Glutamatergic neuron (in vitro differentiated cells): Measurements from ENCODE around the gene MORN5. TPM values are rescaled to one million over a fixed set of nuclear protein-coding genes. Genes with fewer than 3 reads are reported as not detected.
A peak's percentile ranks its signal among the peaks of the same experiment; 100 is the strongest.

Experiments
- DNase-seq: peaks from one replicate; pipeline ENCODE4 v3.0.0; 2022
- H3K27ac Mint-ChIP-seq: one replicate; pipeline ENCODE4 v1.8.0; 2020; ENCODE audit warnings: mild to moderate bottlenecking, mixed read lengths, inconsistent platforms; ENCODE audit not compliant: unreplicated experiment
- H3K27me3 Mint-ChIP-seq: one replicate; pipeline ENCODE4 v1.8.0; 2020; ENCODE audit warnings: mild to moderate bottlenecking, moderate library complexity, mixed read lengths, inconsistent platforms; ENCODE audit not compliant: unreplicated experiment
- H3K36me3 Mint-ChIP-seq: one replicate; pipeline ENCODE4 v1.8.0; 2020; ENCODE audit warnings: mild to moderate bottlenecking, mixed read lengths, inconsistent platforms; ENCODE audit not compliant: unreplicated experiment
- H3K4me1 Mint-ChIP-seq: one replicate; pipeline ENCODE4 v1.8.0; 2020; ENCODE audit warnings: mild to moderate bottlenecking, low read depth, mixed read lengths, inconsistent platforms; ENCODE audit not compliant: unreplicated experiment
- H3K4me3 Mint-ChIP-seq: one replicate; pipeline ENCODE4 v1.8.0; 2020; ENCODE audit warnings: mild to moderate bottlenecking, mixed read lengths, inconsistent platforms; ENCODE audit not compliant: unreplicated experiment
- H3K9me3 Mint-ChIP-seq: one replicate; pipeline ENCODE4 v1.8.0; 2020; ENCODE audit warnings: mild to moderate bottlenecking, moderate library complexity, mixed read lengths, inconsistent platforms; ENCODE audit not compliant: unreplicated experiment
- total RNA-seq: library from RNA; stranded (reverse); fragmentation: NEBNext Ultra II Directional; extraction: Animal tissue kit (Norgen Biotek cat#: 25700); gene quantifications from one replicate; pipeline ENCODE4 v1.2.1, GENCODE V29; 2021; ENCODE audit not compliant: unreplicated experiment
- TF ChIP-seq, protein P1 (sequence below): fragments of 200-600 bp; sonication (generic); IDR thresholded peaks from one replicate; pipeline ENCODE4 v1.5.0; 2021; ENCODE audit not compliant: partially characterized antibody, unreplicated experiment

MORN5 gene
- total RNA-seq, 1 donor from 2014 or later: not detected

DNA sequence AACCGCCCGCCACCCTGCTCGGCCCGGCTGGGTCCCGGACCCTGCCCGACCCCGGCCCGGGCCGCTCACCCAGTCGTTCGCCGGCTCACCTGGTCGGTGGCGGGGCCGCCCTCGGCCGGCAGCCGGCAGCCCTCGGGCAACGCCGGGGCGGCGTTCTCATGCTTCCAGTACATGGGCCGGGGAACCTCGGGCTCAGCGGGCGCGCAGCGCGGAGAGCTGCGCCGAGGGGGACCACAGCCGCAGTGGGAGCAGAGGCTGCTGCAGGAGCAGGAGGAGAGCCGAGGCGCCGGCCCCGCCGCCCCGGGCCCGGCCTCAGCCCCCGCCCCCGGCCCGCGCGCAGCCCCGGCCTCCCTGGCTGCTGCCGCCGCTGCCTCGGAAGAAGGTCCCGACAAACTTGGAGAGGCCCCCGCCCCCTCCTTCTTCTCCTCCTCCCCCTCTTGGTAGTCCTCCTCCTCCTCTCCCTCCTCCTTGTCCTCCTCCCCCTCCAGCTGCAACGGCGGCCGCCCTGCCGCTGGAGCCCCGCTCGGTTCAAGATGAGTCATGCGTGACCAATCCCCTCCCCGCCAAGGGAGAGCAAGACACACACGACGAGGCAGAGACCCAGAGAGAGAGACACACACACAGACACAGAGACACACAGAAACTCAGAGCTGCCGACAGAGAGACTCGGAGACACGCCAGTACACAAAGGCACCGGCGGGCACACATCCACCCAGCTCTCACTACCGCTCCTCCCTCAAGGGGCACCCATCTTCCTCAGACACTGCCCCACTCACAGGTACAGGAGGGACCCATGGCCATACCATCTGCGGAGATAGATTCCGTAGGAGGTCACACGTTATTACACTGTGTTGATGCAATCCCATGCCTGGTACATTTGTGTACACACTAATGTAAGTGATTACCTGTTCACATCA lies 69.1 kb downstream of the MORN5 start, which contains the start of gene LHX6:
Gene LHX6 (minus strand): TSS at position 390 of the 917 bp plus-strand sequence. CDS start 217 bp downstream, at position 173.
- Mint-ChIP-seq H3K4me1 (peaks cover 10% of the 10 kb centered on the region), H3K4me3 (peak within 1 kb of the TSS; percentile 57), H3K27me3 (peaks cover 25% of the 10 kb centered on the region), H3K27ac (no peak within 1 kb of the TSS), H3K9me3 (peaks cover 7% of the 10 kb centered on the region), H3K36me3 (peaks cover 10% of the 10 kb centered on the region)
- DNase-seq: peak; percentile 44
- TF ChIP-seq, protein P1, sequence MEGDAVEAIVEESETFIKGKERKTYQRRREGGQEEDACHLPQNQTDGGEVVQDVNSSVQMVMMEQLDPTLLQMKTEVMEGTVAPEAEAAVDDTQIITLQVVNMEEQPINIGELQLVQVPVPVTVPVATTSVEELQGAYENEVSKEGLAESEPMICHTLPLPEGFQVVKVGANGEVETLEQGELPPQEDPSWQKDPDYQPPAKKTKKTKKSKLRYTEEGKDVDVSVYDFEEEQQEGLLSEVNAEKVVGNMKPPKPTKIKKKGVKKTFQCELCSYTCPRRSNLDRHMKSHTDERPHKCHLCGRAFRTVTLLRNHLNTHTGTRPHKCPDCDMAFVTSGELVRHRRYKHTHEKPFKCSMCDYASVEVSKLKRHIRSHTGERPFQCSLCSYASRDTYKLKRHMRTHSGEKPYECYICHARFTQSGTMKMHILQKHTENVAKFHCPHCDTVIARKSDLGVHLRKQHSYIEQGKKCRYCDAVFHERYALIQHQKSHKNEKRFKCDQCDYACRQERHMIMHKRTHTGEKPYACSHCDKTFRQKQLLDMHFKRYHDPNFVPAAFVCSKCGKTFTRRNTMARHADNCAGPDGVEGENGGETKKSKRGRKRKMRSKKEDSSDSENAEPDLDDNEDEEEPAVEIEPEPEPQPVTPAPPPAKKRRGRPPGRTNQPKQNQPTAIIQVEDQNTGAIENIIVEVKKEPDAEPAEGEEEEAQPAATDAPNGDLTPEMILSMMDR: no peak

DNA sequence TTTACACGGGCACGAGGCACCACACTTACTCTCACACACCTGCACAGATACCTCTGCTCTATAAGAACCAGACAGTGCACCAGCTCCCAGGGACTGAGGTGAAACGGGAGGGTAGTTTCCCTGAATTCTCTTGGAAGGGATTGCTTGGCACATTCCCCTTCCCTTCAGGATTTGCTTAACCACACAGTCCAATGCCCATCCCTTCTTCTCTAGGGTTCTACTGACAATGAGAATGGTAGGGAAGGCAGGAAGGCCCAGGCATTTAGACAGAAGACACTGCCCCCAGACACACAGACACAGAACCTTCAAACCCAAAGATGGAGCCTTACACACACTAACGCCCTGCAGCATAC lies 69.8 kb downstream of the MORN5 start:
- no peak for DNase-seq
- H3K36me3 Mint-ChIP-seq: peaks cover 6% of the 10 kb centered on the region
- peaks cover 23% of the 10 kb centered on the region for H3K27me3 Mint-ChIP-seq
- H3K27ac Mint-ChIP-seq: no peak overlapping the region
- TF ChIP-seq, protein P1: no peak
- peaks cover 9% of the 10 kb centered on the region for H3K9me3 Mint-ChIP-seq
- H3K4me1 Mint-ChIP-seq: peaks cover 9% of the 10 kb centered on the region
- H3K4me3 Mint-ChIP-seq: no peak overlapping the region

DNA sequence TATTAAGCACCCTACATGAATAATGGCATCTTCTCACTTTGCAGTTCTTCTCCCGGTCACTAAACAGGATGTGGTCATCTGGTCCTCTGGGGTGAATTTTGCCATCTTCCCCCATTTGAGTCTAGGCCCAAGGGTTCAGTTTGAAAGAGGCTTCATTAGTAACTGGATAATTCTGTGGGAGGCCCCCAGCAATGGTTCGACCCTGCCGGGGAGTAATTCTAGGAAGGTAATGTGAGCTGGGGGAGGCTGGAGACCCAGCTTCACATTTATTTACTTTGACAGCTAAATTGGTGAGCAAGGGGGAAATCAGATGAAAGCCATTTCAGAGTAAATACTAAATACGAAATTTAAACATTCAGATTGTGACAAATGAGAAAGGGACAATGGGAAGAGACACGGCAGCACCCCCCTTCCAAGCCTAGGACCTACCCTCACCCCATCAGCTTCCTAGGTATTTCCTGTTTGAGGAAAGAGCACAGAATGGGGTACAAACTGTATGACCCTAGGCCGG lies 73.1 kb downstream of the MORN5 start:
- DNase-seq: no peak
- Mint-ChIP-seq H3K27me3 (peaks cover 2% of the 10 kb centered on the region), H3K4me1 (peaks cover 12% of the 10 kb centered on the region), H3K4me3 (no peak overlapping the region), H3K9me3 (peaks cover 2% of the 10 kb centered on the region), H3K36me3 (no peaks in the 10 kb centered on the region), H3K27ac (no peak overlapping the region)
- TF ChIP-seq, protein P1: no peak

DNA sequence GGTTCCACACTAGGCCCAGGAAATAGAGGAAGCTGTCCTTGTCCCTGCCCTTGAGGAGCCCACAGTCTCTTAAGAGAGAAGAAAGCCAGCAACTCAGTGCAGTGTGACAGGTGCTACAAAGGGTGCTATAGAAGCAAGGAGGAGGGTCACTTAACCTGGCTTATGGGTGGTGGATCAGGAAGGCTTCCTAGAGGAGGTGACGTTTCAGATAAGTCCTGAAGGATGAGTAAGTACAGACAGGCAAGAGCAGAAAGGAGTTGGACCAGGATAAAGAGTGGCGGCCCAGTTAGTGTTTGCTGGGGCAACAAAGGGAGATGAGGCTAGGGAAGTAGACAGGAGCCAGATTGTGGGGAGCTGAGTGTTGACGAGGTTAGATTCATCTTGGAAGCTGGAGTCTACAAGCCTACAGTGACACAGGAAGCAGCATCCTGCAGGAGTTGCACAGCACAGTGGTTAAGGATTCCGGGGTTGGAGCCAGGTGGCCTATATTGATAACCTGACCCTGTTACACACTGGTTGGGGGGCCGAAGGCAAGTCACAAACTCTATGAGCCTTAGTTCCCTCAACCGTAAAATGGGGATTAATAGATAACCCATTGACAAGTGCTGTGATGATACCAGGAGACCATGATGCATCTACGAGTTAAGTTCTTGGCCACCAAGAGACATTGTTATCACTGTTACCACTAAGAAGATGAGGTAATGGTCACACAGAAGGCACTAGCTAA lies 74.5 kb downstream of the MORN5 start:
- Mint-ChIP-seq H3K36me3 (no peaks in the 10 kb centered on the region), H3K27me3 (peaks cover 2% of the 10 kb centered on the region), H3K4me3 (no peak overlapping the region), H3K4me1 (peaks cover 12% of the 10 kb centered on the region), H3K27ac (no peak overlapping the region), H3K9me3 (peaks cover 4% of the 10 kb centered on the region)
- DNase-seq: no peak
- TF ChIP-seq, protein P1: no peak

DNA sequence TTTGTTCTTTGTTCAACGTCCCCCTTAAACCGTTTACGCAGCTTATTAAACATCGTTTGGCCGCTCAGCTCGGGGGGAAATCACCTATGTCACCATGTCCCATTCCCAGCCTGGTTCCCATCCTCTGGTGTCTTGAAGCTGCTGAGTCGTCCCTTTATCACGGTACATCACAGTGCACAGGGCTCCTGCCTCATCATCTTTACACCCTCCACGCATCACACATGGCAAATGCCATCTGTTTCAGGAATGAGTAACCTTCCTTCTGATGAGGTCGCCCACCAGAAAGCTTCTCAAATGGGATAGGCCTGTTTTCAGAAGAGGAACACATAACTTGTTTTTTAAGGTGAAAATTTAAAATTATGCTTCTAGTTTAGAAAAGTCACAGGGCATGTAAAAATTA lies 77.0 kb downstream of the MORN5 start:
- peak overlapping the region; percentile 43 for H3K4me3 Mint-ChIP-seq
- peaks cover 2% of the 10 kb centered on the region for H3K27me3 Mint-ChIP-seq
- no peaks in the 10 kb centered on the region for H3K36me3 Mint-ChIP-seq
- H3K27ac Mint-ChIP-seq: peak overlapping the region; percentile 73
- peaks cover 4% of the 10 kb centered on the region for H3K9me3 Mint-ChIP-seq
- TF ChIP-seq, protein P1: no peak
- no peak for DNase-seq
- H3K4me1 Mint-ChIP-seq: peaks cover 12% of the 10 kb centered on the region
